Measurements from ENCODE around the gene FAM169A.

GRCh38 chr5:74848553-74849025 lies 17.6 kb downstream of the FAM169A start:
- TF ChIP-seq CTCF (conservative IDR thresholded peaks at IDR 0.05; ENCODE audit: low read depth in 2 of 2) (no peak), EZH2phosphoT487 (IDR thresholded peaks at IDR 0.05; ENCODE audit: unreplicated experiment) (no peak), EZH2 (IDR thresholded peaks at IDR 0.05; ENCODE audit: low read depth, unreplicated experiment) (no peak), CREB1 (CRISPR knock-in tag; IDR thresholded peaks at IDR 0.05; ENCODE audit: low read depth) (no peak), POLR2AphosphoS5 (IDR thresholded peaks at IDR 0.05; ENCODE audit: low read depth) (no peak)

Data from GM23338 (cell line).